GM10266 (cell line): ENCODE results near the gene GALNT1.

Experiments
- DNase-seq: peaks from one replicate; pipeline ENCODE4 v3.0.0; 2012; ENCODE audit errors: extremely low spot score
- TF ChIP-seq, protein P1 (sequence below): IDR thresholded peaks from 2 replicates; pipeline ENCODE4 v1.5.1; 2012; ENCODE audit warnings: mild to moderate bottlenecking, low read depth; ENCODE audit not compliant: control insufficient read depth, insufficient read depth; ENCODE audit errors: missing control alignments

The GALNT1 gene

DNA sequence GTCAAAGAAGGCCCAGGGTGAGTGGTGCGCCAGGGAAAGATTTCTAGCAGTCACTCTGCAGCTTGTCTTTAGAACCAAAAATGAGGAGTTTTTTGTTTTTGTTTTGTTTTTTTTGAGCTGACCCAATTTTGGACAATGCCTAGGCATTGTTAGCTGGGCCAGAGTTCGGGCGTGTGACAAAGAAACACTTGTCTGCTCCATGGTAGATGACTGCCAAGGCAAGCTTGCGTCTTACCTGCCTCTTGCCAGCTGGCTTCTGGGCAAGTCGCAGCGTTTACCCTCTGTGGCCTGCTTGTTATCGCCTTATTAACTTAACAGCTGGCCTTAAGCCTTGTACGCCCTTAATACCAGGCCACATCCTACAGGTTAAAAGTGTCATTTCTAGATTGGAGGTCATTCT, 114.3 kb downstream of the GALNT1 start:
- DNase-seq, result no peak
- TF ChIP-seq, protein P1, sequence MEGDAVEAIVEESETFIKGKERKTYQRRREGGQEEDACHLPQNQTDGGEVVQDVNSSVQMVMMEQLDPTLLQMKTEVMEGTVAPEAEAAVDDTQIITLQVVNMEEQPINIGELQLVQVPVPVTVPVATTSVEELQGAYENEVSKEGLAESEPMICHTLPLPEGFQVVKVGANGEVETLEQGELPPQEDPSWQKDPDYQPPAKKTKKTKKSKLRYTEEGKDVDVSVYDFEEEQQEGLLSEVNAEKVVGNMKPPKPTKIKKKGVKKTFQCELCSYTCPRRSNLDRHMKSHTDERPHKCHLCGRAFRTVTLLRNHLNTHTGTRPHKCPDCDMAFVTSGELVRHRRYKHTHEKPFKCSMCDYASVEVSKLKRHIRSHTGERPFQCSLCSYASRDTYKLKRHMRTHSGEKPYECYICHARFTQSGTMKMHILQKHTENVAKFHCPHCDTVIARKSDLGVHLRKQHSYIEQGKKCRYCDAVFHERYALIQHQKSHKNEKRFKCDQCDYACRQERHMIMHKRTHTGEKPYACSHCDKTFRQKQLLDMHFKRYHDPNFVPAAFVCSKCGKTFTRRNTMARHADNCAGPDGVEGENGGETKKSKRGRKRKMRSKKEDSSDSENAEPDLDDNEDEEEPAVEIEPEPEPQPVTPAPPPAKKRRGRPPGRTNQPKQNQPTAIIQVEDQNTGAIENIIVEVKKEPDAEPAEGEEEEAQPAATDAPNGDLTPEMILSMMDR, result no peak

DNA sequence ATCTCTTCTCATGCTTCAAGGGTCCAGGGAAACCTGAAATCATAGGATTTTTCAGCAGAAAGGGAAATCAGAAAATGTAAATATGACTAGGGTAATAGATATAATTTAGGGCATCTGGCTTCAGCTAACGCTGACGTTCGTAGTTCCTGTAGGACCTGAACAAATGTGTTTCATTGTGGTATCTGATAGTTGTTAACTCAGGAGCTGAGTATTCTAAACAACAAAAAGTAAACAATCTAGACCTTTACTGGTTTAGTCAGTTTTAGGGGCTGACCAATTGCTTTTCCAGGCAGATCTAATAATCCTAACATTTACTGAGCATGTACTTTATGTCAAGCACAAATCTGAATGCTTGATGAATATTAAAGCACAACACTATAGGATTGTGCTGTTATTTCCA, 114.8 kb downstream of the GALNT1 start:
- TF ChIP-seq, protein P1, result no peak
- no peak for DNase-seq

DNA sequence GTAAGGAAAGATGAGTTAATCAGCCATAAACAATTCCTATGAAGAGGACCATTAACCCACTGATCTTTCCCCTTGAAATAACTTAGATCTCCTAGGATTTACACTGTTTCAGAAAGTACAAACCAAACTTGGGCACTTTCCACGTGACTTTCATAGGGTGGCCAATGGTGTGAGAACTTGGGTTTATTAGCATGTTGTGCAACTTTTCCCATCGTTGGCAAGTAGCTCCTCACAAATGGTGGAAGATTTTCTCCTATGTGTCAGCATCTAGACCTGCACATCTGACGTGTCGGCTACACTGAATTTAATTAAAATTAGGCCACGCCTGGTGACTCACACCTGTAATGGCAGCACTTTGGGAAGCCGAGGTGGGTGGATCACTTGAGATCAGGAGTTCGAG, 116.3 kb downstream of the GALNT1 start:
- TF ChIP-seq, protein P1, result no peak
- no peak for DNase-seq

DNA sequence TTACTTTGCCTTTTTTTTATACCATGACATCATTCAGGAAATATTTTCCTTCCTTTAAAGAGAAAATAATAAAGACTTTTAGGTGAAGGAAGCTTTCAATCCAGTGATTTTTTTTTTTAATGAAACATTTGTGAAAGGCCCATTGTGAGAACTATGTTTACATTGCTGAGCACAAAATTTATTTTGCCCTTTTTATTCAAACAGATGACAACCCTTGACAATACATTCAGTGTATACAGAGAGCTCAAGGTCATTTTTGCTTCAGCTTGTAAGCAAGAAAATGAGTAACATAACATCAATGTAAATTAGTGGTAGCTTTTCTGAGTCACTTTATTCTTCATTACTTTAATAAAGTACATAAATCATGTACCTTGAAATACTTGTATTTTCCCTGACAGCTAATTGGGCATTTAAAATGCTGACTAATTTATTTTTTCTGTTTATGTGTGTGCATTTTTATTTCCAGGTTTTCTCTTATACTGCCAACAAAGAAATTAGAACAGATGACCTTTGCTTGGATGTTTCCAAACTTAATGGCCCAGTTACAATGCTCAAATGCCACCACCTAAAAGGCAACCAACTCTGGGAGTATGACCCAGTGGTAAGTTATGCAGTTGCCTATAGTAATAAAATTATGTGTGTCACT, 121.6 kb downstream of the GALNT1 start:
- TF ChIP-seq, protein P1, result no peak
- no peak for DNase-seq

DNA sequence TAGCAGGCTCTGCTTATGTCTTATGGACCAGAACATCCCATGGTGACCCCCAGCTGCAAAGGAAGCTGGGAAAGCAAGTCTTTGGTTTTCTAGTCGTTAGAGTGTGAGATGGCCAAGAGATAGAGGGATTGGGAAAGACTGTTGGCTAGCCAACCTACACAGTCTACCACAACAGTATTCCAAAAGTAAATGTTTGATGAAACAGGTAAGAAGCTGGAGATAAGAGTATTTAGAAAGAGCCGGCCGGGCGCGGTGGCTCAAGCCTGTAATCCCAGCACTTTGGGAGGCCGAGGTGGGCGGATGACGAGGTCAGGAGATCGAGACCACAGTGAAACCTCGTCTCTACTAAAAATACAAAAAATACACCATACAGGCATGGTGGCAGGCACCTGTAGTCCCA, 124.4 kb downstream of the GALNT1 start:
- TF ChIP-seq, protein P1, result no peak
- no peak for DNase-seq

DNA sequence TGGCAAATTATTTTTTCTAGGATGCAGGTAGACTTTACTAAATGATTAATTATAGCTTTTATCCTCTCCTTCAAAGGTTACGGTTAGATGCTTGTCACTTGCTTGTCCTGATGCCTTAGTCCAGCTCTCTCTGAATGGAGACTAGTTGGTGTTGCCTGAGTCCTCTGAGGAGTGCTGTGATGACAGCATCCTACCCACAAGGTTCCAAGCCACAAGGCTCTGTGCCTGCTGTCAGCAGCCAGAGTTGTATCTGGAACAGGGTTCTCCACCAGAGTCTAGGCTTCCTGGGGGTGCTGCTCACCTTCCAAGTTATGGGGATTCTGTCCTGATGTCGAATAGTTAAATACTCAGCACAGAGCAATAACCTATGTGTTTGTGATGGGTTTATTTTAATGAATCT, 125.7 kb downstream of the GALNT1 start:
- TF ChIP-seq, protein P1, result no peak
- no peak for DNase-seq

DNA sequence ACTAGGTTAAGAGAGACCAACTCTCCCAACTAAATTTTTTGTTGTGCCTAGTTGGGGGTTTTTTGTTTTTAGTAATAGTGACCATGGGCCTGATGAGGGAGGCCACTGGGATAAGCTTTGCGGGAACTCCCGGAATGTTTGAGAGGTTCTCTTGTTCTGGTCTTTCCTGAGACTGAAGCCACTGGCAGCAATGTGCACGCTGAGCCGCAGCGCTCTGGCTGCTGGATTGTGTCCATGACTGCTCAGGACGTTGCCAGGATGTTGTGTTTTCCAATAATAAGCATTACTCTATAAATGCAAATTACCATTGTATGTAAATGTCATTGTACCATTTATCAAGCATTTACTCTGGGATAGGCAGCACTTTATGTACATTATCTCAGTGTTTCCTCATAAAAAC, 126.1 kb downstream of the GALNT1 start:
- no peak for DNase-seq
- TF ChIP-seq, protein P1, result no peak
